Neural progenitor cell (in vitro differentiated cells): Measurements from ENCODE around the gene CLP1.

Experiments used
- CTCF ChIP-seq: fragments of 200-600 bp; sonication (generic); IDR thresholded peaks from 2 replicates; pipeline ENCODE4 v1.5.1; 2017; ENCODE audit warnings: antibody characterized with exemption, mild to moderate bottlenecking
- EZH2 ChIP-seq: fragments of 200-600 bp; sonication (generic); IDR thresholded peaks from 2 replicates; pipeline ENCODE4 v1.6.1; 2017; ENCODE audit warnings: antibody characterized with exemption, mild to moderate bottlenecking, moderate library complexity
- EZH2phosphoT487 ChIP-seq: fragments of 200-600 bp; sonication (generic); IDR thresholded peaks from 2 replicates; pipeline ENCODE4 v1.6.1; 2017; ENCODE audit warnings: antibody characterized with exemption

GRCh38 chr11:57620467-57620866 lies 37.1 kb upstream of the CLP1 start:
- TF ChIP-seq EZH2 (no peak), CTCF (no peak), EZH2phosphoT487 (no peak)
